ENCODE measurements around the gene BCL2L15. TPM values are rescaled to one million over a fixed set of nuclear protein-coding genes. Genes with fewer than 3 reads are reported as not detected.

BCL2L15 gene
- total and polyA plus RNA-seq, 2 experiments from 2014 or later, result 0.16 to 4.5 TPM

GRCh38 chr1:113890816-113891215 is 3.4 kb upstream of the BCL2L15 start:
- TF ChIP-seq CTCF (IDR thresholded peaks at IDR 0.05; ENCODE audit: low read depth, low read length), result no peak
- no peak overlapping the region for H3K4me3 ChIP-seq

GRCh38 chr1:113886417-113887401 is 672 bp downstream of the BCL2L15 start:
- no peaks in the 10 kb centered on the region for H3K36me3 ChIP-seq
- no peaks in the 10 kb centered on the region for H3K27me3 ChIP-seq
- H3K4me1 ChIP-seq (ENCODE audit: low read depth), result no peaks in the 10 kb centered on the region
- no peak for TF ChIP-seq CTCF (IDR thresholded peaks at IDR 0.05; ENCODE audit: low read depth, low read length)
- H3K4me3 ChIP-seq, result no peak overlapping the region
- no peaks in the 10 kb centered on the region for H3K9me3 ChIP-seq (ENCODE audit: low read depth)
- H3K27ac ChIP-seq, result no peak overlapping the region
- no peak for DNase-seq (ENCODE audit: low read depth in 1 of 2, low spot score in 1 of 2)

More at GRCh38 chr1:113890816-113891215, 3.4 kb upstream of the BCL2L15 start:
- no peak for DNase-seq (ENCODE audit: low read depth in 1 of 2, low spot score in 1 of 2)
- H3K36me3 ChIP-seq, result peaks cover 10% of the 10 kb centered on the region
- no peaks in the 10 kb centered on the region for H3K9me3 ChIP-seq (ENCODE audit: low read depth)
- no peak overlapping the region for H3K27ac ChIP-seq
- H3K4me1 ChIP-seq (ENCODE audit: low read depth), result no peaks in the 10 kb centered on the region
- no peaks in the 10 kb centered on the region for H3K27me3 ChIP-seq

- Histone ChIP-seq H3K27me3 (no peaks in the 10 kb centered on the region), H3K4me1 (ENCODE audit: low read depth) (peaks cover 5% of the 10 kb centered on the region), H3K36me3 (no peaks in the 10 kb centered on the region), H3K4me3 (no peak overlapping the region), H3K27ac (no peak overlapping the region), H3K9me3 (ENCODE audit: low read depth) (no peaks in the 10 kb centered on the region)
- DNase-seq (ENCODE audit: low read depth in 1 of 2, low spot score in 1 of 2), result no peak
- TF ChIP-seq CTCF (IDR thresholded peaks at IDR 0.05; ENCODE audit: low read depth, low read length), result no peak
Measured at GRCh38 chr1:113881661-113882060, 5.7 kb downstream of the BCL2L15 start.

GRCh38 chr1:113879739-113880038 is 7.7 kb downstream of the BCL2L15 start:
- no peak for TF ChIP-seq CTCF (IDR thresholded peaks at IDR 0.05; ENCODE audit: low read depth, low read length)
- DNase-seq (ENCODE audit: low read depth in 1 of 2, low spot score in 1 of 2), result no peak
- Histone ChIP-seq H3K9me3 (ENCODE audit: low read depth) (no peaks in the 10 kb centered on the region), H3K4me3 (no peak overlapping the region), H3K27me3 (no peaks in the 10 kb centered on the region), H3K27ac (no peak overlapping the region), H3K4me1 (ENCODE audit: low read depth) (peaks cover 5% of the 10 kb centered on the region), H3K36me3 (no peaks in the 10 kb centered on the region)

GRCh38 chr1:113876176-113876575 is 11.2 kb downstream of the BCL2L15 start:
- Histone ChIP-seq H3K27me3 (no peaks in the 10 kb centered on the region), H3K9me3 (ENCODE audit: low read depth) (no peaks in the 10 kb centered on the region), H3K4me1 (ENCODE audit: low read depth) (peaks cover 5% of the 10 kb centered on the region), H3K36me3 (no peaks in the 10 kb centered on the region), H3K27ac (no peak overlapping the region), H3K4me3 (no peak overlapping the region)
- no peak for TF ChIP-seq CTCF (IDR thresholded peaks at IDR 0.05; ENCODE audit: low read depth, low read length)
- DNase-seq (ENCODE audit: low read depth in 1 of 2, low spot score in 1 of 2), result no peak

Data from cardiac muscle cell (in vitro differentiated cells and primary cell).